Measurements from ENCODE around the gene PPP2R3A. TPM values are rescaled to one million over a fixed set of nuclear protein-coding genes. Genes with fewer than 3 reads are reported as not detected.

PPP2R3A gene
- total and polyA plus RNA-seq, 9 of the 15 experiments (the other 6 are each of a cell fraction or from before 2014, with no cell fraction given): 0.10 to 0.50 (median 0.24) TPM

GRCh38 chr3:136196401-136197158 is 231.1 kb downstream of the PPP2R3A start (continued):
- no peak for TF ChIP-seq PATZ1 (CRISPR knock-in tag; IDR thresholded peaks at IDR 0.05; ENCODE audit: borderline replicate concordance)
- no peak for TF ChIP-seq U2AF1 (optimal IDR thresholded peaks at IDR 0.05; ENCODE audit: low read depth, low read length)
- no peak for TF ChIP-seq TAF15 (IDR thresholded peaks at IDR 0.05; ENCODE audit: low read depth, low read length)
- TF ChIP-seq PURB (CRISPR knock-in tag; IDR thresholded peaks at IDR 0.05; ENCODE audit: low read depth): no peak
- no peak for TF ChIP-seq GTF3C2 (IDR thresholded peaks at IDR 0.05; ENCODE audit: borderline replicate concordance, extremely low read depth, insufficient read length)
- no peak for TF ChIP-seq ELK1 (CRISPR knock-in tag; IDR thresholded peaks at IDR 0.05)
- no peak for TF ChIP-seq ZNF75A (CRISPR knock-in tag; IDR thresholded peaks at IDR 0.05)
- TF ChIP-seq ZNF444 (CRISPR knock-in tag; IDR thresholded peaks at IDR 0.05): no peak
- TF ChIP-seq SUPT5H (IDR thresholded peaks at IDR 0.05): peak; percentile 89
- no peak for TF ChIP-seq KDM4B (IDR thresholded peaks at IDR 0.05; ENCODE audit: borderline replicate concordance in 2 of 2, low read depth in 1 of 2)
- TF ChIP-seq NFIC (IDR thresholded peaks at IDR 0.05): peak; percentile 39
- TF ChIP-seq, protein P1, sequence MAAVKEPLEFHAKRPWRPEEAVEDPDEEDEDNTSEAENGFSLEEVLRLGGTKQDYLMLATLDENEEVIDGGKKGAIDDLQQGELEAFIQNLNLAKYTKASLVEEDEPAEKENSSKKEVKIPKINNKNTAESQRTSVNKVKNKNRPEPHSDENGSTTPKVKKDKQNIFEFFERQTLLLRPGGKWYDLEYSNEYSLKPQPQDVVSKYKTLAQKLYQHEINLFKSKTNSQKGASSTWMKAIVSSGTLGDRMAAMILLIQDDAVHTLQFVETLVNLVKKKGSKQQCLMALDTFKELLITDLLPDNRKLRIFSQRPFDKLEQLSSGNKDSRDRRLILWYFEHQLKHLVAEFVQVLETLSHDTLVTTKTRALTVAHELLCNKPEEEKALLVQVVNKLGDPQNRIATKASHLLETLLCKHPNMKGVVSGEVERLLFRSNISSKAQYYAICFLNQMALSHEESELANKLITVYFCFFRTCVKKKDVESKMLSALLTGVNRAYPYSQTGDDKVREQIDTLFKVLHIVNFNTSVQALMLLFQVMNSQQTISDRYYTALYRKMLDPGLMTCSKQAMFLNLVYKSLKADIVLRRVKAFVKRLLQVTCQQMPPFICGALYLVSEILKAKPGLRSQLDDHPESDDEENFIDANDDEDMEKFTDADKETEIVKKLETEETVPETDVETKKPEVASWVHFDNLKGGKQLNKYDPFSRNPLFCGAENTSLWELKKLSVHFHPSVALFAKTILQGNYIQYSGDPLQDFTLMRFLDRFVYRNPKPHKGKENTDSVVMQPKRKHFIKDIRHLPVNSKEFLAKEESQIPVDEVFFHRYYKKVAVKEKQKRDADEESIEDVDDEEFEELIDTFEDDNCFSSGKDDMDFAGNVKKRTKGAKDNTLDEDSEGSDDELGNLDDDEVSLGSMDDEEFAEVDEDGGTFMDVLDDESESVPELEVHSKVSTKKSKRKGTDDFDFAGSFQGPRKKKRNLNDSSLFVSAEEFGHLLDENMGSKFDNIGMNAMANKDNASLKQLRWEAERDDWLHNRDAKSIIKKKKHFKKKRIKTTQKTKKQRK (IDR thresholded peaks at IDR 0.05; ENCODE audit: borderline replicate concordance, low read depth, low read length): no peak
- no peak for TF ChIP-seq SP2 (IDR thresholded peaks at IDR 0.05; ENCODE audit: extremely low read depth, low read depth, low read length, poor library complexity, severe bottlenecking)
- TF ChIP-seq ZBTB8A (IDR thresholded peaks at IDR 0.05; ENCODE audit: partially characterized antibody): no peak
- no peak for TF ChIP-seq EZH2 (IDR thresholded peaks at IDR 0.05; ENCODE audit: borderline replicate concordance, low read depth, low read length)
- no peak for TF ChIP-seq SMAD1 (IDR thresholded peaks at IDR 0.05; ENCODE audit: low read depth, low read length, partially characterized antibody)
- TF ChIP-seq MEF2D (tag; conservative IDR thresholded peaks at IDR 0.05; ENCODE audit: low read depth): 0 out of 2 replicates have a peak, but pooled peaks have one; percentile 62

Data from K562 (cell line).